HepG2 (cell line): Measurements from ENCODE around the gene H2AZ1. TPM values are rescaled to one million over a fixed set of nuclear protein-coding genes. Genes with fewer than 3 reads are reported as not detected.
A peak's percentile ranks its signal among the peaks of the same experiment; 100 is the strongest.

Experiments
- CENPBD1 ChIP-seq: sonication (generic); formaldehyde crosslinking; IDR thresholded peaks from 2 replicates; pipeline ENCODE4 v1.8.0; 2022; ENCODE audit warnings: missing genetic modification reagents, low read depth, mild to moderate bottlenecking, borderline replicate concordance
- FOXA3 ChIP-seq: IDR thresholded peaks from 2 replicates; pipeline ENCODE4 v1.6.1; 2016; ENCODE audit warnings: missing genetic modification reagents, missing compliant biosample characterization
- FOXC1 ChIP-seq: sonication (generic); formaldehyde crosslinking; IDR thresholded peaks from 2 replicates; pipeline ENCODE4 v1.8.0; 2022; ENCODE audit warnings: mild to moderate bottlenecking, missing genetic modification reagents, borderline replicate concordance
- GLI4 ChIP-seq: sonication (generic); formaldehyde crosslinking; IDR thresholded peaks from 2 replicates; pipeline ENCODE4 v1.5.1; 2020; ENCODE audit warnings: missing genetic modification reagents, mild to moderate bottlenecking, moderate library complexity, borderline replicate concordance
- GTF2F1 ChIP-seq: fragments of 150-350 bp; IDR thresholded peaks from 2 replicates; pipeline ENCODE4 v1.6.1; 2014; ENCODE audit warnings: low read length
- MBD4 ChIP-seq: IDR thresholded peaks from 2 replicates; pipeline ENCODE4 v1.6.1; 2012; ENCODE audit warnings: low read length, inconsistent platforms, borderline replicate concordance
- NR0B2 ChIP-seq: sonication (generic); formaldehyde crosslinking; IDR thresholded peaks from 2 replicates; pipeline ENCODE4 v1.4.0; 2020; ENCODE audit warnings: mild to moderate bottlenecking, missing genetic modification reagents
- POLR2G ChIP-seq: fragments of 200-400 bp; formaldehyde crosslinking; IDR thresholded peaks from 2 replicates; pipeline ENCODE4 v1.6.1; 2018; ENCODE audit warnings: mild to moderate bottlenecking, low read depth, low read length, moderate library complexity
- RFXAP ChIP-seq: sonication (generic); formaldehyde crosslinking; IDR thresholded peaks from 2 replicates; pipeline ENCODE4 v1.4.0; 2020; ENCODE audit warnings: missing genetic modification reagents, borderline replicate concordance
- SNAPC5 ChIP-seq: sonication (generic); formaldehyde crosslinking; IDR thresholded peaks from 2 replicates; pipeline ENCODE4 v1.8.1; 2023; ENCODE audit warnings: mild to moderate bottlenecking, missing genetic modification reagents, borderline replicate concordance
- SPEN ChIP-seq: sonication (generic); formaldehyde crosslinking; IDR thresholded peaks from 2 replicates; pipeline ENCODE4 v1.5.1; 2020; ENCODE audit warnings: low read depth, mild to moderate bottlenecking, missing genetic modification reagents
- ZBTB20 ChIP-seq: sonication (generic); formaldehyde crosslinking; IDR thresholded peaks from 2 replicates; pipeline ENCODE4 v1.8.1; 2023; ENCODE audit warnings: missing genetic modification reagents, low read depth, mild to moderate bottlenecking, borderline replicate concordance
- ZNF143 ChIP-seq: sonication (generic); formaldehyde crosslinking; IDR thresholded peaks from 2 replicates; pipeline ENCODE4 v1.4.0; 2020; ENCODE audit warnings: missing genetic modification reagents
- ZNF207 ChIP-seq: fragments of 450-650 bp; IDR thresholded peaks from 2 replicates; pipeline ENCODE4 v1.6.1; 2016; ENCODE audit warnings: antibody characterized with exemption, borderline replicate concordance
- ZNF317 ChIP-seq: sonication (generic); formaldehyde crosslinking; IDR thresholded peaks from 2 replicates; pipeline ENCODE4 v1.5.0; 2020; ENCODE audit warnings: mild to moderate bottlenecking, missing genetic modification reagents
- ZNF513 ChIP-seq: sonication (generic); formaldehyde crosslinking; conservative IDR thresholded peaks from 2 replicates; pipeline ENCODE4 v1.5.0; 2020; ENCODE audit warnings: missing genetic modification reagents
- ZNF609 ChIP-seq: sonication (generic); formaldehyde crosslinking; IDR thresholded peaks from 2 replicates; pipeline ENCODE4 v1.4.0; 2020; ENCODE audit warnings: mild to moderate bottlenecking, missing genetic modification reagents, borderline replicate concordance
- ZNF674 ChIP-seq: sonication (generic); formaldehyde crosslinking; IDR thresholded peaks from 2 replicates; pipeline ENCODE4 v1.5.0; 2020; ENCODE audit warnings: low read depth, mild to moderate bottlenecking, missing genetic modification reagents
- ZNF782 ChIP-seq: sonication (generic); formaldehyde crosslinking; IDR thresholded peaks from 2 replicates; pipeline ENCODE4 v1.4.0; 2020; ENCODE audit warnings: missing genetic modification reagents, mild to moderate bottlenecking, borderline replicate concordance
- ZSCAN29 ChIP-seq: sonication (generic); formaldehyde crosslinking; conservative IDR thresholded peaks from 2 replicates; pipeline ENCODE4 v1.4.0; 2020; ENCODE audit warnings: mild to moderate bottlenecking, missing genetic modification reagents
- polyA plus RNA-seq, 8 experiments: library from polyadenylated mRNA; depleted of rRNA in 3 of 8; stranded (reverse) in 7 of 8; unstranded in 1 of 8; fragments of >200 nt; fragmentation: Illumina TruSeq in 4 of 8; extraction: Trizol in 4 of 8; gene quantifications; 2 replicates each; pipeline versions ENCODE4 v1.2.1 to v1.2.3, GENCODE V29; 2011 to 2016; ENCODE audit warnings: low read depth in 4 of 8, missing spikeins in 1 of 8, mixed read lengths in 1 of 8; ENCODE audit not compliant: insufficient read depth in 1 of 8
- total RNA-seq, 5 experiments: library from RNA; depleted of rRNA; stranded (reverse); fragments of >200 nt; fragmentation: Illumina TruSeq; extraction: Trizol; gene quantifications; 2 replicates each; pipeline ENCODE4 v1.2.3, GENCODE V29; 2016; ENCODE audit warnings: low read depth in 1 of 5

Gene H2AZ1
- total and polyA plus RNA-seq, 2 of the 13 experiments (the other 11 are each of a cell fraction or from before 2014, with no cell fraction given) = 301 to 574 TPM

GRCh38 chr4:99949999-99950912, at the start of gene H2AZ1 (continued):
- TF ChIP-seq SNAPC5 (CRISPR knock-in tag) = no peak
- no peak; the same call in 1 of the 2 replicates for TF ChIP-seq GLI4 (CRISPR knock-in tag)
- TF ChIP-seq FOXA3 = peak; percentile 27
- peak; percentile 58; the same call in 1 of the 2 replicates for TF ChIP-seq GTF2F1
- 0 out of 2 replicates have a peak, but pooled peaks have one; percentile 74 for TF ChIP-seq RFXAP
- TF ChIP-seq SPEN (CRISPR knock-in tag) = peak; percentile 60
- TF ChIP-seq POLR2G = peak; percentile 99
- TF ChIP-seq ZBTB20 (CRISPR knock-in tag) = no peak
- TF ChIP-seq ZNF207 = no peak
- TF ChIP-seq ZNF609 (CRISPR knock-in tag) = 0 out of 2 replicates have a peak, but pooled peaks have one; percentile 13
- no peak for TF ChIP-seq ZSCAN29 (CRISPR knock-in tag)
- TF ChIP-seq CENPBD1 = 0 out of 2 replicates have a peak, but pooled peaks have one; percentile 82
- TF ChIP-seq ZNF513 (CRISPR knock-in tag) = no peak
- peak; percentile 30; the same call in 1 of the 2 replicates for TF ChIP-seq ZNF317 (CRISPR knock-in tag)
- no peak for TF ChIP-seq ZNF782
- TF ChIP-seq NR0B2 (CRISPR knock-in tag) = peak; percentile 33; the same call in 1 of the 2 replicates
- peak; percentile 30; the same call in 1 of the 2 replicates for TF ChIP-seq ZNF143 (CRISPR knock-in tag)
- no peak for TF ChIP-seq FOXC1 (CRISPR knock-in tag)
- no peak for TF ChIP-seq ZNF674 (CRISPR knock-in tag)
- TF ChIP-seq MBD4 = no peak
